GM12878 (cell line): ENCODE measurements around the gene MAD1L1. TPM values are rescaled to one million over a fixed set of nuclear protein-coding genes. Genes with fewer than 3 reads are reported as not detected.

Experiments used
- ATAC-seq: fragments of 200-7000 bp; cut with Tn5 transposase; 3 replicates; pipeline ENCODE4 v1.9.1; 2020; ENCODE audit warnings: mild to moderate bottlenecking, moderate library complexity
- BruUV-seq: library from RNA; stranded (reverse); fragments of 400-500 nt; replicated peaks from 2 replicates; lab custom pipeline; 2021; lab: Mats Ljungman, UMichigan
- CTCF ChIA-PET: fragments of 300-600 bp; sonication (Branson Sonifier 250); formaldehyde crosslinking; extraction: SDS; loops from one replicate; lab custom pipeline; 2021; ENCODE audit warnings: inconsistent platforms; lab: Yijun Ruan, JAX
- POLR2A ChIA-PET: fragments of 350-600 bp; formaldehyde crosslinking; extraction: SDS; loops from one replicate; lab custom pipeline; 2021; ENCODE audit warnings: inconsistent platforms; lab: Charles Lee
- RAD21 ChIA-PET: fragments of 300-600 bp; sonication (Branson Sonifier 250); formaldehyde crosslinking; loops from one replicate; lab custom pipeline; 2023; ENCODE audit warnings: antibody characterized with exemption; ENCODE audit not compliant: unreplicated experiment; lab: Charles Lee
- SMC1A ChIA-PET: fragments of 300-600 bp; sonication (Branson Sonifier 250); formaldehyde crosslinking; loops from one replicate; lab custom pipeline; 2023; ENCODE audit not compliant: unreplicated experiment, uncharacterized antibody; lab: Charles Lee
- DNase-seq: peaks from one replicate; pipeline ENCODE4 v3.0.0-alpha.2; 2011; ENCODE audit warnings: low read depth, low spot score
- FAIRE-seq: peaks from 3 replicates; lab custom pipeline; 2011; peaks lifted over from hg19 to GRCh38; lab: Jason Lieb, UNC
- H2AFZ ChIP-seq: 2 replicates; pipeline ENCODE4 v1.6.0; 2011; ENCODE audit warnings: low read depth, low read length, control low read depth; ENCODE audit not compliant: control insufficient read depth
- H3K27ac ChIP-seq: 2 replicates; pipeline ENCODE4 v1.5.1; 2011; ENCODE audit warnings: control low read depth; ENCODE audit not compliant: control insufficient read depth, insufficient read depth
- H3K27me3 ChIP-seq, 2 experiments: replicated peaks in 1 of 2; 2 replicates each; pipeline versions ENCODE4 v1.6.0 to v1.6.1; 2011; ENCODE audit warnings: low read length in 1 of 2; ENCODE audit not compliant: control insufficient read depth in 2 of 2, insufficient read depth in 2 of 2
- H3K36me3 ChIP-seq, 2 experiments: 2 replicates each; pipeline ENCODE4 v1.5.1; 2011; ENCODE audit warnings: low read length in 1 of 2; ENCODE audit not compliant: control insufficient read depth in 2 of 2, insufficient read depth in 2 of 2
- H3K4me1 ChIP-seq: 2 replicates; pipeline ENCODE4 v1.6.1; 2011; ENCODE audit warnings: mild to moderate bottlenecking, low read length, moderate library complexity, mixed read lengths; ENCODE audit not compliant: control insufficient read depth, insufficient read depth
- H3K4me2 ChIP-seq: 2 replicates; pipeline ENCODE4 v1.6.0; 2011; ENCODE audit warnings: control low read depth; ENCODE audit not compliant: control insufficient read depth, insufficient read depth
- H3K4me3 ChIP-seq: fragments of 200-600 bp; sonication (generic); 2 replicates; pipeline ENCODE4 v1.5.1; 2016
- H3K79me2 ChIP-seq: 2 replicates; pipeline ENCODE4 v1.6.0; 2011; ENCODE audit warnings: low read length; ENCODE audit not compliant: control insufficient read depth, insufficient read depth
- H3K9ac ChIP-seq: 2 replicates; pipeline ENCODE4 v1.8.0; 2011; ENCODE audit warnings: low read length, control low read depth, mixed read lengths; ENCODE audit not compliant: control insufficient read depth, insufficient read depth
- H3K9me3 ChIP-seq: replicated peaks from 3 replicates; pipeline ENCODE4 v1.5.1; 2011; ENCODE audit warnings: mild to moderate bottlenecking, low read length; ENCODE audit not compliant: control insufficient read depth, insufficient read depth
- H4K20me1 ChIP-seq: 2 replicates; pipeline ENCODE4 v1.6.0; 2011; ENCODE audit not compliant: control insufficient read depth, insufficient read depth
- BACH1 ChIP-seq: fragments of 450-650 bp; IDR thresholded peaks from 2 replicates; pipeline ENCODE4 v1.6.1; 2017; ENCODE audit warnings: mild to moderate bottlenecking, borderline replicate concordance
- CBFB ChIP-seq: IDR thresholded peaks from 2 replicates; pipeline ENCODE4 v1.6.1; 2016; ENCODE audit warnings: antibody characterized with exemption, low read depth
- ETV6 ChIP-seq, 2 experiments: fragments of 450-650 bp in 1 of 2; IDR thresholded peaks in 1 of 2; conservative IDR thresholded peaks in 1 of 2; 2 replicates each; pipeline ENCODE4 v1.6.1; 2014; ENCODE audit warnings: antibody characterized with exemption in 1 of 2, borderline replicate concordance in 1 of 2, low read depth in 1 of 2, mild to moderate bottlenecking in 1 of 2, moderate library complexity in 1 of 2
- FOS ChIP-seq: IDR thresholded peaks from 3 replicates; pipeline ENCODE4 v1.6.1; 2011; ENCODE audit warnings: borderline replicate concordance; ENCODE audit not compliant: insufficient read length; ENCODE audit errors: extremely low read depth
- HCFC1 ChIP-seq: fragments of 150-350 bp; IDR thresholded peaks from 2 replicates; pipeline ENCODE4 v1.6.1; 2014; ENCODE audit warnings: low read length
- HDGF ChIP-seq: fragments of 450-650 bp; IDR thresholded peaks from 2 replicates; pipeline ENCODE4 v1.6.1; 2016; ENCODE audit warnings: antibody characterized with exemption
- MTA2 ChIP-seq: fragments of 450-650 bp; IDR thresholded peaks from 2 replicates; pipeline ENCODE4 v1.6.1; 2016; ENCODE audit warnings: low read depth, mild to moderate bottlenecking, moderate library complexity
- NR2F1 ChIP-seq: fragments of 450-650 bp; conservative IDR thresholded peaks from 2 replicates; pipeline ENCODE4 v1.6.1; 2017; ENCODE audit warnings: mild to moderate bottlenecking
- PAX5 ChIP-seq: IDR thresholded peaks from 2 replicates; pipeline ENCODE4 v1.6.1; 2011; ENCODE audit warnings: low read depth, low read length, borderline replicate concordance
- RCOR1 ChIP-seq: conservative IDR thresholded peaks from 2 replicates; pipeline ENCODE4 v1.6.1; 2012; ENCODE audit warnings: low read depth, low read length, improper control_type of control experiment
- TAF1 ChIP-seq: IDR thresholded peaks from 2 replicates; pipeline ENCODE4 v1.6.1; 2011; ENCODE audit warnings: mild to moderate bottlenecking, low read depth, low read length, borderline replicate concordance
- ZNF207 ChIP-seq: fragments of 450-650 bp; IDR thresholded peaks from 2 replicates; pipeline ENCODE4 v1.6.1; 2014; ENCODE audit warnings: antibody characterized with exemption, mild to moderate bottlenecking, borderline replicate concordance
- WGBS: methylation state at CpG from one replicate; pipeline ENCODE4 v1.1.6; 2016; ENCODE audit warnings: low lambda C conversion rate; ENCODE audit not compliant: insufficient replicate concordance, insufficient coverage; ENCODE audit errors: missing lambda C conversion rate; 5-methylcytosine and 5-hydroxymethylcytosine counted together
- in situ Hi-C: fragments of 300-500 bp; cut with MboI; formaldehyde crosslinking; loops from 9 replicates; pipeline ENCODE4 v1.14.3; 2018; ENCODE audit warnings: mixed read lengths
- intact Hi-C: fragments of 100-400 bp; cut with micrococcal nuclease; formaldehyde crosslinking; loops from one replicate; pipeline ENCODE4 v1.14.2; 2022; ENCODE audit not compliant: unreplicated experiment
- polyA plus RNA-seq, 11 experiments: library from polyadenylated mRNA; depleted of rRNA in 4 of 11; unstranded in 6 of 11; stranded (reverse) in 5 of 11; fragments of >200 nt; fragmentation: Nextera tagmentation in 4 of 11; fragmentation: Illumina TruSeq in 1 of 11; extraction: Ambion mirVana in 4 of 11; extraction: Trizol in 1 of 11; gene quantifications; 1 replicate in 1 of 11; 2 replicates in 10 of 11; pipeline versions ENCODE4 v1.2.1 to v1.2.3, GENCODE V29; 2011 to 2016; ENCODE audit warnings: inconsistent platforms in 2 of 11, missing spikeins in 2 of 11, low read depth in 1 of 11
- total RNA-seq, 4 experiments: library from RNA; depleted of rRNA in 3 of 4; stranded (reverse); fragments of >200 nt in 3 of 4; fragmentation: Illumina TruSeq in 1 of 4; extraction: Trizol in 1 of 4; gene quantifications; 2 replicates each; pipeline versions ENCODE4 v1.2.1 to v1.2.3, GENCODE V29; 2013 to 2021
- TF ChIP-seq, protein P1 (sequence below): fragments of 450-650 bp; IDR thresholded peaks from 2 replicates; pipeline ENCODE4 v1.6.1; 2016; ENCODE audit warnings: mild to moderate bottlenecking, moderate library complexity, borderline replicate concordance
- TF ChIP-seq, protein P2 (sequence below): fragments of 150-350 bp; IDR thresholded peaks from 2 replicates; pipeline ENCODE4 v1.6.1; 2014; ENCODE audit warnings: mild to moderate bottlenecking, low read depth, low read length
- TF ChIP-seq, protein P3 (sequence below): IDR thresholded peaks from 2 replicates; pipeline ENCODE4 v1.6.1; 2012; ENCODE audit warnings: low read depth, low read length, improper control_type of control experiment

The MAD1L1 gene
- total and polyA plus RNA-seq, 10 of the 15 experiments (the other 5 are each of a cell fraction or from before 2014, with no cell fraction given), result 2.2 to 76.8 (median 38.3) TPM

DNA sequence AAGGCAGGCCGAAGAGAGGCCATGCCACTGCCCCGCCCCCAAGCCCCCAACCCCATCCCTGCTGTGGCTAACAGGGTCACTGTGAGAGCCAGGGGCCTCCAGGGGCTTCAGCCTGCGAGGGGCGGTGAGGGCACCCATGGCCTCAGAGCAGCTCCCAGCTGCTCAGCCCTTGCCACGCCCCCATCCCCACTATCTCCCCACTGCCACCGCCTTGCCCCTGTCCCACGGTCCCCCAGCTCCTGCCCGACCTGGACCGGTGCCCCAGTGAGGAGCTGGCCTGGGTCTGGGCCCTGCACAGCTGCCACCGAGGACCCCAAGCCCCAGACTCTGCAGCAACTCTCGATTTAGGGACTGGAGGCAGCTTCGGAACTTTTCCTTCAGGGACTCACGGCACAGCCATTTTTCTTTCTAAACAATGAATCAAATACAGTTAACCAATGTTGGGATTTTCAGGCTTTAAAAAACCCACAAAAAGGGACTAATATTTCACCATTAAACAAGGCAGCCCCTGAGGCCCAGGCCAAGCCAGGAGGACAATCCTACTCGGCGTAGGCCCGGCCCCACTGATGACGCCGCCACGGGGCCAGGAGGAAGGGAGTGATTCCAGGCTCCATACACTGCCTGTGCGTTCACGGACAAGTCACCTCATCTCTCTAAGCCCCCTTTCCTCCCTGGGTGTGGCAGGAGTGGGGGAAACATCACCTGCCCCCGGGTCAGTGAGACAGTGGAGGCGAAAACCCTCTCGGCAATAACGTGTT lies 325.6 kb downstream of the MAD1L1 start:
- in situ Hi-C loops (no loop called here), intact Hi-C loops (no loop called here)
- no peak for DNase-seq
- ChIA-PET CTCF (no interaction called here), POLR2A (no interaction called here), RAD21 (no interaction called here), SMC1A (no interaction called here)
- Histone ChIP-seq H3K27me3 (no peaks in the 10 kb centered on the region), H3K36me3 (peaks cover 0 to 3% of the 10 kb centered on the region in 2 experiments; a peak in 2 of 4 replicates), H4K20me1 (no peaks in the 10 kb centered on the region), H3K79me2 (no peaks in the 10 kb centered on the region), H3K27ac (no peak overlapping the region), H3K4me1 (no peaks in the 10 kb centered on the region), H3K4me2 (no peak overlapping the region), H3K9ac (no peak overlapping the region), H3K4me3 (no peak overlapping the region), H2AFZ (no peak overlapping the region), H3K9me3 (no peaks in the 10 kb centered on the region)
- ATAC-seq, result no peak
- FAIRE-seq, result no peak
- no TSS peak for BruUV-seq
- no peak for TF ChIP-seq HDGF
- TF ChIP-seq BACH1, result no peak
- TF ChIP-seq HCFC1, result no peak
- no peak for TF ChIP-seq MTA2
- TF ChIP-seq ETV6 (conservative IDR thresholded peaks at IDR 0.05 in 1 of 2, IDR thresholded peaks at IDR 0.05 in 1 of 2; ENCODE audit: borderline replicate concordance in 1 of 2, low read depth in 1 of 2), result no peak
- TF ChIP-seq, protein P1, sequence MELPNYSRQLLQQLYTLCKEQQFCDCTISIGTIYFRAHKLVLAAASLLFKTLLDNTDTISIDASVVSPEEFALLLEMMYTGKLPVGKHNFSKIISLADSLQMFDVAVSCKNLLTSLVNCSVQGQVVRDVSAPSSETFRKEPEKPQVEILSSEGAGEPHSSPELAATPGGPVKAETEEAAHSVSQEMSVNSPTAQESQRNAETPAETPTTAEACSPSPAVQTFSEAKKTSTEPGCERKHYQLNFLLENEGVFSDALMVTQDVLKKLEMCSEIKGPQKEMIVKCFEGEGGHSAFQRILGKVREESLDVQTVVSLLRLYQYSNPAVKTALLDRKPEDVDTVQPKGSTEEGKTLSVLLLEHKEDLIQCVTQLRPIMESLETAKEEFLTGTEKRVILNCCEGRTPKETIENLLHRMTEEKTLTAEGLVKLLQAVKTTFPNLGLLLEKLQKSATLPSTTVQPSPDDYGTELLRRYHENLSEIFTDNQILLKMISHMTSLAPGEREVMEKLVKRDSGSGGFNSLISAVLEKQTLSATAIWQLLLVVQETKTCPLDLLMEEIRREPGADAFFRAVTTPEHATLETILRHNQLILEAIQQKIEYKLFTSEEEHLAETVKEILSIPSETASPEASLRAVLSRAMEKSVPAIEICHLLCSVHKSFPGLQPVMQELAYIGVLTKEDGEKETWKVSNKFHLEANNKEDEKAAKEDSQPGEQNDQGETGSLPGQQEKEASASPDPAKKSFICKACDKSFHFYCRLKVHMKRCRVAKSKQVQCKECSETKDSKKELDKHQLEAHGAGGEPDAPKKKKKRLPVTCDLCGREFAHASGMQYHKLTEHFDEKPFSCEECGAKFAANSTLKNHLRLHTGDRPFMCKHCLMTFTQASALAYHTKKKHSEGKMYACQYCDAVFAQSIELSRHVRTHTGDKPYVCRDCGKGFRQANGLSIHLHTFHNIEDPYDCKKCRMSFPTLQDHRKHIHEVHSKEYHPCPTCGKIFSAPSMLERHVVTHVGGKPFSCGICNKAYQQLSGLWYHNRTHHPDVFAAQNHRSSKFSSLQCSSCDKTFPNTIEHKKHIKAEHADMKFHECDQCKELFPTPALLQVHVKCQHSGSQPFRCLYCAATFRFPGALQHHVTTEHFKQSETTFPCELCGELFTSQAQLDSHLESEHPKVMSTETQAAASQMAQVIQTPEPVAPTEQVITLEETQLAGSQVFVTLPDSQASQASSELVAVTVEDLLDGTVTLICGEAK, result no peak
- no peak for TF ChIP-seq TAF1
- TF ChIP-seq CBFB, result no peak
- no peak for TF ChIP-seq PAX5
- no peak for TF ChIP-seq ZNF207
- TF ChIP-seq RCOR1, result no peak
- TF ChIP-seq, protein P2, sequence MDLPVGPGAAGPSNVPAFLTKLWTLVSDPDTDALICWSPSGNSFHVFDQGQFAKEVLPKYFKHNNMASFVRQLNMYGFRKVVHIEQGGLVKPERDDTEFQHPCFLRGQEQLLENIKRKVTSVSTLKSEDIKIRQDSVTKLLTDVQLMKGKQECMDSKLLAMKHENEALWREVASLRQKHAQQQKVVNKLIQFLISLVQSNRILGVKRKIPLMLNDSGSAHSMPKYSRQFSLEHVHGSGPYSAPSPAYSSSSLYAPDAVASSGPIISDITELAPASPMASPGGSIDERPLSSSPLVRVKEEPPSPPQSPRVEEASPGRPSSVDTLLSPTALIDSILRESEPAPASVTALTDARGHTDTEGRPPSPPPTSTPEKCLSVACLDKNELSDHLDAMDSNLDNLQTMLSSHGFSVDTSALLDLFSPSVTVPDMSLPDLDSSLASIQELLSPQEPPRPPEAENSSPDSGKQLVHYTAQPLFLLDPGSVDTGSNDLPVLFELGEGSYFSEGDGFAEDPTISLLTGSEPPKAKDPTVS, result no peak
- no peak for TF ChIP-seq NR2F1
- TF ChIP-seq, protein P3, sequence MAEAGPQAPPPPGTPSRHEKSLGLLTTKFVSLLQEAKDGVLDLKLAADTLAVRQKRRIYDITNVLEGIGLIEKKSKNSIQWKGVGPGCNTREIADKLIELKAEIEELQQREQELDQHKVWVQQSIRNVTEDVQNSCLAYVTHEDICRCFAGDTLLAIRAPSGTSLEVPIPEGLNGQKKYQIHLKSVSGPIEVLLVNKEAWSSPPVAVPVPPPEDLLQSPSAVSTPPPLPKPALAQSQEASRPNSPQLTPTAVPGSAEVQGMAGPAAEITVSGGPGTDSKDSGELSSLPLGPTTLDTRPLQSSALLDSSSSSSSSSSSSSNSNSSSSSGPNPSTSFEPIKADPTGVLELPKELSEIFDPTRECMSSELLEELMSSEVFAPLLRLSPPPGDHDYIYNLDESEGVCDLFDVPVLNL, result no peak
- no peak for TF ChIP-seq FOS
- 96% methylated on average over 22 of the region's 25 CpGs for WGBS
